IMR-90 (cell line): ENCODE results near the gene PSAP. TPM values are rescaled to one million over a fixed set of nuclear protein-coding genes. Genes with fewer than 3 reads are reported as not detected.

Experiments used
- ATAC-seq: fragments of 200-7000 bp; cut with Tn5 transposase; 2 replicates; pipeline ENCODE4 v1.9.1; 2020; ENCODE audit warnings: low read depth, mild to moderate bottlenecking, moderate library complexity
- BruUV-seq: library from RNA; stranded (reverse); fragments of 400-500 nt; replicated peaks from 2 replicates; lab custom pipeline; 2021; lab: Mats Ljungman, UMichigan
- CTCF ChIA-PET: fragments of 300-600 bp; formaldehyde crosslinking; extraction: SDS; loops from one replicate; lab custom pipeline; 2021; ENCODE audit warnings: antibody characterized with exemption; lab: Yijun Ruan, JAX
- POLR2A ChIA-PET: fragments of 300-600 bp; sonication (Branson Sonifier 250); formaldehyde crosslinking; loops from one replicate; lab custom pipeline; 2022; ENCODE audit warnings: antibody characterized with exemption; ENCODE audit not compliant: unreplicated experiment; lab: Charles Lee
- DNase-seq: peaks from one replicate; pipeline ENCODE4 v3.0.0; 2013
- H2AFZ ChIP-seq: replicated peaks from 2 replicates; pipeline ENCODE3; 2013; ENCODE audit warnings: low read length, mild to moderate bottlenecking; ENCODE audit not compliant: poor library complexity
- H2AK5ac ChIP-seq: 2 replicates; pipeline ENCODE4 v1.6.1; 2013; ENCODE audit warnings: low read depth, low read length, inconsistent platforms
- H2AK9ac ChIP-seq: replicated peaks from 2 replicates; pipeline ENCODE3; 2013; ENCODE audit warnings: mild to moderate bottlenecking, low read depth, low read length, moderate library complexity; ENCODE audit not compliant: poor library complexity
- H2BK120ac ChIP-seq: 2 replicates; pipeline ENCODE4 v1.6.1; 2013; ENCODE audit warnings: low read depth, low read length, inconsistent platforms
- H2BK15ac ChIP-seq: 3 replicates; pipeline ENCODE4 v1.6.1; 2013; ENCODE audit warnings: low read depth, low read length, inconsistent platforms
- H2BK20ac ChIP-seq: 2 replicates; pipeline ENCODE4 v1.6.1; 2013; ENCODE audit warnings: low read depth, mild to moderate bottlenecking, inconsistent platforms, low read length, moderate library complexity
- H2BK5ac ChIP-seq: 2 replicates; pipeline ENCODE4 v1.6.1; 2013; ENCODE audit warnings: mild to moderate bottlenecking, low read depth, low read length, inconsistent platforms; ENCODE audit not compliant: poor library complexity, severe bottlenecking
- H3K14ac ChIP-seq: replicated peaks from 2 replicates; pipeline ENCODE4 v1.6.1; 2013; ENCODE audit warnings: low read depth, low read length, inconsistent platforms
- H3K18ac ChIP-seq: 2 replicates; pipeline ENCODE4 v1.6.1; 2013; ENCODE audit warnings: low read depth, low read length, control low read depth
- H3K23ac ChIP-seq: 2 replicates; pipeline ENCODE4 v1.6.1; 2013; ENCODE audit warnings: low read depth, low read length, inconsistent platforms
- H3K27ac ChIP-seq: 2 replicates; pipeline ENCODE4 v1.5.1; 2013; ENCODE audit warnings: mild to moderate bottlenecking, control low read depth, low read length; ENCODE audit not compliant: insufficient read depth
- H3K27me3 ChIP-seq: 2 replicates; pipeline ENCODE4 v1.6.1; 2013; ENCODE audit warnings: low read length; ENCODE audit not compliant: control insufficient read depth, insufficient read depth
- H3K36me3 ChIP-seq: 2 replicates; pipeline ENCODE4 v1.6.1; 2013; ENCODE audit warnings: low read length, mixed read lengths; ENCODE audit not compliant: control insufficient read depth, insufficient read depth
- H3K4ac ChIP-seq: 2 replicates; pipeline ENCODE4 v1.6.1; 2013; ENCODE audit warnings: low read depth, low read length, inconsistent platforms
- H3K4me1 ChIP-seq: 2 replicates; pipeline ENCODE4 v1.6.1; 2013; ENCODE audit warnings: low read length, mixed read lengths; ENCODE audit not compliant: control insufficient read depth, insufficient read depth
- H3K4me2 ChIP-seq: 2 replicates; pipeline ENCODE4 v1.6.1; 2013; ENCODE audit warnings: low read depth, mild to moderate bottlenecking, control low read depth, low read length, moderate library complexity
- H3K4me3 ChIP-seq: 2 replicates; pipeline ENCODE4 v1.5.1; 2013; ENCODE audit warnings: low read depth, mild to moderate bottlenecking, control low read depth, low read length, moderate library complexity; ENCODE audit not compliant: insufficient read depth
- H3K56ac ChIP-seq: 2 replicates; pipeline ENCODE4 v1.6.1; 2013; ENCODE audit warnings: low read length, inconsistent platforms; ENCODE audit not compliant: insufficient read depth; ENCODE audit errors: extremely low read depth
- H3K79me1 ChIP-seq, 2 experiments: 2 replicates each; pipeline ENCODE4 v1.6.1; 2013; ENCODE audit warnings: low read length in 2 of 2, inconsistent platforms in 1 of 2, low read depth in 1 of 2
- H3K9ac ChIP-seq: 2 replicates; pipeline ENCODE4 v1.6.1; 2013; ENCODE audit warnings: low read depth, low read length, control low read depth
- H3K9me1 ChIP-seq: 2 replicates; pipeline ENCODE4 v1.6.1; 2013; ENCODE audit warnings: low read length, inconsistent platforms; ENCODE audit not compliant: insufficient read depth
- H3K9me3 ChIP-seq: 2 replicates; pipeline ENCODE4 v1.6.1; 2013; ENCODE audit warnings: low read length; ENCODE audit not compliant: control insufficient read depth, insufficient read depth
- H4K20me1 ChIP-seq: 2 replicates; pipeline ENCODE4 v1.6.1; 2013; ENCODE audit warnings: low read length, inconsistent platforms; ENCODE audit not compliant: insufficient read depth
- H4K5ac ChIP-seq: 2 replicates; pipeline ENCODE4 v1.6.1; 2013; ENCODE audit warnings: mild to moderate bottlenecking, low read depth, low read length, control low read depth
- H4K8ac ChIP-seq, 2 experiments: 2 replicates each; pipeline ENCODE4 v1.6.1; 2013; ENCODE audit warnings: low read depth in 2 of 2, low read length in 2 of 2, control low read depth in 1 of 2, inconsistent platforms in 1 of 2
- H4K91ac ChIP-seq: 2 replicates; pipeline ENCODE4 v1.6.1; 2013; ENCODE audit warnings: low read depth, low read length, inconsistent platforms; ENCODE audit not compliant: insufficient read depth
- BHLHE40 ChIP-seq: fragments of 150-350 bp; IDR thresholded peaks from 2 replicates; pipeline ENCODE4 v1.6.1; 2016; ENCODE audit warnings: mild to moderate bottlenecking, low read depth, low read length
- CTCF ChIP-seq: conservative IDR thresholded peaks from 2 replicates; pipeline ENCODE4 v1.5.1; 2012; ENCODE audit warnings: mild to moderate bottlenecking, low read depth, low read length, improper control_type of control experiment
- NFE2L2 ChIP-seq: fragments of 150-350 bp; IDR thresholded peaks from 2 replicates; pipeline ENCODE4 v1.6.1; 2016; ENCODE audit warnings: low read depth, mild to moderate bottlenecking, low read length
- RFX5 ChIP-seq: IDR thresholded peaks from 2 replicates; pipeline ENCODE4 v1.8.0; 2012; ENCODE audit warnings: low read depth, mild to moderate bottlenecking, low read length, moderate library complexity
- USF2 ChIP-seq: fragments of 150-350 bp; IDR thresholded peaks from 2 replicates; pipeline ENCODE4 v1.6.1; 2017; ENCODE audit warnings: mild to moderate bottlenecking, antibody characterized with exemption, low read length, low read depth
- WGBS, 2 experiments: methylation state at CpG; one replicate each; pipeline versions ENCODE4 v1.1.5 to v1.1.7; 2013; ENCODE audit warnings: missing lambda C conversion rate in 2 of 2; ENCODE audit not compliant: insufficient read length in 1 of 2; ENCODE audit errors: extremely low coverage in 2 of 2; 5-methylcytosine and 5-hydroxymethylcytosine counted together
- dilution Hi-C: fragments of 300-500 bp; cut with HindIII; formaldehyde crosslinking; loops from one replicate; pipeline ENCODE4 v1.14.3; 2018; ENCODE audit warnings: low sequenced_read_pairs; ENCODE audit not compliant: unreplicated experiment
- in situ Hi-C: fragments of 300-500 bp; cut with MboI; formaldehyde crosslinking; loops from 3 replicates; pipeline ENCODE4 v1.14.3; 2019; ENCODE audit warnings: low sequenced_read_pairs, inconsistent platforms, mixed read lengths
- intact Hi-C: fragments of 100-400 bp; cut with micrococcal nuclease; formaldehyde crosslinking; loops from 2 replicates; pipeline ENCODE4 v1.10.0; 2022
- polyA plus RNA-seq, 3 experiments: library from polyadenylated mRNA; depleted of rRNA; stranded (reverse); fragments of >200 nt; gene quantifications; 2 replicates each; pipeline ENCODE4 v1.2.3, GENCODE V29; 2012; ENCODE audit warnings: low replicate concordance in 1 of 3
- total RNA-seq: library from RNA; depleted of rRNA; stranded (reverse); fragments of >200 nt; gene quantifications from 2 replicates; pipeline ENCODE4 v1.2.3, GENCODE V29; 2012

PSAP gene
- total and polyA plus RNA-seq, 2 of the 4 experiments (the other 2 are of a cell fraction) = 216 to 876 TPM

- ChIA-PET POLR2A (no interaction called here), CTCF (interaction anchor here (0.6 kb wide), 1 partner anchor 1238 kb away, joined by 5 read pairs; no protein-coding TSS in a partner anchor)
- H3K9me1 ChIP-seq = peaks cover 20% of the 10 kb centered on the region
- no peaks in the 10 kb centered on the region for H3K36me3 ChIP-seq
- in situ Hi-C loops (no loop called here), intact Hi-C loops (loop anchor here (5.0 kb wide), 1 partner anchor 78 kb away; no protein-coding TSS in a partner anchor), dilution Hi-C loops (no loop called here)
- no peak overlapping the region for H3K23ac ChIP-seq
- H2AK5ac ChIP-seq = no peak overlapping the region
- no peak overlapping the region for H3K14ac ChIP-seq
- H3K4me1 ChIP-seq = peaks cover 25% of the 10 kb centered on the region
- H3K27me3 ChIP-seq = peaks cover 17% of the 10 kb centered on the region
- no peaks in the 10 kb centered on the region for H4K20me1 ChIP-seq
- no peak overlapping the region for H3K4ac ChIP-seq
- H3K56ac ChIP-seq = no peak overlapping the region
- H4K8ac ChIP-seq = no peak overlapping the region
- H3K4me3 ChIP-seq = no peak overlapping the region
- no peak overlapping the region for H3K27ac ChIP-seq
- H2BK5ac ChIP-seq = no peak overlapping the region
- no peaks in the 10 kb centered on the region for H3K9me3 ChIP-seq
- DNase-seq = no peak
- H2BK15ac ChIP-seq = no peak overlapping the region
- H2BK120ac ChIP-seq = no peak overlapping the region
- H3K9ac ChIP-seq = no peak overlapping the region
- TF ChIP-seq NFE2L2 (no peak), CTCF (no peak), USF2 (no peak), RFX5 (no peak), BHLHE40 (no peak)
- H3K4me2 ChIP-seq = no peak overlapping the region
- no peak overlapping the region for H3K18ac ChIP-seq
- H3K79me1 ChIP-seq = peaks cover 6 to 8% of the 10 kb centered on the region in 2 experiments; a peak in 2 of 4 replicates
- BruUV-seq = no TSS peak
- H4K91ac ChIP-seq = no peak overlapping the region
- ATAC-seq = no peak
- H4K5ac ChIP-seq = no peak overlapping the region
- no peak overlapping the region for H2BK20ac ChIP-seq
- H2AFZ ChIP-seq = no peak overlapping the region
- no peak overlapping the region for H2AK9ac ChIP-seq
- no CpG with 5 or more reads among the region's 3 CpGs for WGBS, 2 experiments
Measured at GRCh38 chr10:71774916-71775702, 75.9 kb downstream of the PSAP start.
